H9 (cell line): ENCODE data around the gene TMEM63C. TPM values are rescaled to one million over a fixed set of nuclear protein-coding genes. Genes with fewer than 3 reads are reported as not detected.

Source experiments
- DNase-seq: peaks from one replicate; pipeline ENCODE4 v3.0.0-alpha.2; 2017
- H2AFZ ChIP-seq: one replicate; pipeline ENCODE4 v1.6.1; 2013; ENCODE audit warnings: mild to moderate bottlenecking, low read length, control low read depth, moderate library complexity
- H2AK5ac ChIP-seq: 2 replicates; pipeline ENCODE4 v1.6.1; 2013; ENCODE audit warnings: low read length, control low read depth, mixed read lengths; ENCODE audit not compliant: insufficient read length
- H2BK120ac ChIP-seq: one replicate; pipeline ENCODE4 v1.6.1; 2013; ENCODE audit warnings: low read depth, mild to moderate bottlenecking, low read length, control low read depth, inconsistent platforms; ENCODE audit not compliant: poor library complexity, severe bottlenecking
- H2BK12ac ChIP-seq: 2 replicates; pipeline ENCODE4 v1.6.1; 2013; ENCODE audit warnings: low read length, control low read depth, mixed read lengths, low read depth; ENCODE audit not compliant: insufficient read length
- H2BK15ac ChIP-seq: 2 replicates; pipeline ENCODE4 v1.6.1; 2013; ENCODE audit warnings: low read depth, low read length, control low read depth
- H2BK20ac ChIP-seq: one replicate; pipeline ENCODE4 v1.6.1; 2013; ENCODE audit warnings: low read depth, mild to moderate bottlenecking, low read length, control low read depth, inconsistent platforms; ENCODE audit not compliant: poor library complexity, severe bottlenecking
- H2BK5ac ChIP-seq: 2 replicates; pipeline ENCODE4 v1.6.1; 2013; ENCODE audit warnings: low read length, control low read depth, mixed read lengths; ENCODE audit not compliant: insufficient read length
- H3K14ac ChIP-seq: 2 replicates; pipeline ENCODE4 v1.6.1; 2013; ENCODE audit warnings: low read length, control low read depth; ENCODE audit not compliant: insufficient read depth
- H3K18ac ChIP-seq: 2 replicates; pipeline ENCODE4 v1.6.1; 2013; ENCODE audit warnings: low read depth, mild to moderate bottlenecking, mixed read lengths, low read length, control low read depth; ENCODE audit not compliant: insufficient read length
- H3K23ac ChIP-seq: 2 replicates; pipeline ENCODE4 v1.6.1; 2013; ENCODE audit warnings: low read length, control low read depth, mixed read lengths, low read depth; ENCODE audit not compliant: insufficient read length
- H3K23me2 ChIP-seq: 2 replicates; pipeline ENCODE4 v1.6.1; 2013; ENCODE audit warnings: low read depth, mild to moderate bottlenecking, mixed read lengths, low read length, control low read depth; ENCODE audit not compliant: insufficient read length, poor library complexity, severe bottlenecking
- H3K27ac ChIP-seq: 2 replicates; pipeline ENCODE4 v1.5.1; 2013; ENCODE audit warnings: low read length, control low read depth, mixed read lengths, low read depth; ENCODE audit not compliant: insufficient read length
- H3K27me3 ChIP-seq: 2 replicates; pipeline ENCODE4 v1.6.1; 2013; ENCODE audit warnings: low read length, control low read depth, inconsistent platforms; ENCODE audit not compliant: insufficient read depth
- H3K4ac ChIP-seq: 2 replicates; pipeline ENCODE4 v1.6.1; 2013; ENCODE audit warnings: low read depth, mild to moderate bottlenecking, control low read depth, inconsistent platforms, low read length, moderate library complexity
- H3K4me1 ChIP-seq: 2 replicates; pipeline ENCODE4 v1.6.1; 2013; ENCODE audit warnings: low read length, control low read depth, inconsistent platforms; ENCODE audit not compliant: insufficient read depth
- H3K4me2 ChIP-seq: 2 replicates; pipeline ENCODE4 v1.6.1; 2013; ENCODE audit warnings: low read length, control low read depth, mixed read lengths; ENCODE audit not compliant: insufficient read length, insufficient read depth
- H3K56ac ChIP-seq: 2 replicates; pipeline ENCODE4 v1.6.1; 2013; ENCODE audit warnings: low read depth, mild to moderate bottlenecking, mixed read lengths, low read length, control low read depth; ENCODE audit not compliant: insufficient read length
- H3K79me1 ChIP-seq: 2 replicates; pipeline ENCODE4 v1.6.1; 2013; ENCODE audit warnings: low read depth, mild to moderate bottlenecking, moderate library complexity, low read length, control low read depth, inconsistent platforms; ENCODE audit not compliant: insufficient read depth, poor library complexity, severe bottlenecking
- H3K79me2 ChIP-seq: 2 replicates; pipeline ENCODE4 v1.6.1; 2013; ENCODE audit warnings: low read length, control low read depth, inconsistent platforms; ENCODE audit not compliant: insufficient read depth
- H3K9ac ChIP-seq: 2 replicates; pipeline ENCODE4 v1.6.1; 2013; ENCODE audit warnings: low read length, control low read depth, mixed read lengths; ENCODE audit not compliant: insufficient read length; ENCODE audit errors: extremely low read depth
- H3K9me3 ChIP-seq: one replicate; pipeline ENCODE4 v1.6.1; 2013; ENCODE audit warnings: low read depth, low read length, inconsistent platforms; ENCODE audit not compliant: control insufficient read depth
- H3T11ph ChIP-seq: one replicate; pipeline ENCODE4 v1.6.1; 2013; ENCODE audit warnings: mild to moderate bottlenecking, low read length, control low read depth, inconsistent platforms
- H4K20me1 ChIP-seq: one replicate; pipeline ENCODE4 v1.6.1; 2013; ENCODE audit not compliant: control insufficient read depth, insufficient read length, insufficient read depth
- H4K5ac ChIP-seq: 2 replicates; pipeline ENCODE4 v1.6.1; 2013; ENCODE audit warnings: low read depth, mild to moderate bottlenecking, mixed read lengths, low read length, control low read depth; ENCODE audit not compliant: insufficient read length
- H4K8ac ChIP-seq: replicated peaks from 2 replicates; pipeline ENCODE4 v1.6.1; 2013; ENCODE audit warnings: low read length, control low read depth, mixed read lengths, low read depth; ENCODE audit not compliant: insufficient read length
- H4K91ac ChIP-seq: 2 replicates; pipeline ENCODE4 v1.6.1; 2013; ENCODE audit warnings: low read depth, mild to moderate bottlenecking, moderate library complexity, mixed read lengths, low read length, control low read depth; ENCODE audit not compliant: insufficient read length
- H3K27ac Mint-ChIP-seq, 3 experiments: 2 replicates in 2 of 3; 3 replicates in 1 of 3; pipeline ENCODE4 v1.8.0; 2020 to 2021; ENCODE audit warnings: mixed read lengths in 3 of 3, mild to moderate bottlenecking in 1 of 3, moderate library complexity in 1 of 3
- H3K27me3 Mint-ChIP-seq: 2 replicates; pipeline ENCODE4 v1.8.0; 2021; ENCODE audit warnings: low read depth, mild to moderate bottlenecking, moderate library complexity, mixed read lengths
- H3K36me3 Mint-ChIP-seq, 3 experiments: 2 replicates in 2 of 3; 3 replicates in 1 of 3; pipeline ENCODE4 v1.8.0; 2020 to 2021; ENCODE audit warnings: low read depth in 3 of 3, mixed read lengths in 3 of 3; ENCODE audit not compliant: insufficient read depth in 1 of 3
- H3K4me1 Mint-ChIP-seq, 2 experiments: 2 replicates each; pipeline ENCODE4 v1.8.0; 2020; ENCODE audit warnings: mixed read lengths in 2 of 2
- H3K4me3 Mint-ChIP-seq, 2 experiments: 2 replicates in 1 of 2; 3 replicates in 1 of 2; pipeline ENCODE4 v1.8.0; 2020 to 2021; ENCODE audit warnings: mild to moderate bottlenecking in 2 of 2, mixed read lengths in 2 of 2, moderate library complexity in 1 of 2
- H3K9me3 Mint-ChIP-seq, 2 experiments: 2 replicates in 1 of 2; 3 replicates in 1 of 2; pipeline ENCODE4 v1.8.0; 2020; ENCODE audit warnings: mild to moderate bottlenecking in 2 of 2, mixed read lengths in 2 of 2, moderate library complexity in 1 of 2
- WGBS: extraction: QIAGEN DNeasy Blood & Tissue Kit; methylation state at CpG from one replicate; pipeline ENCODE4 v1.1.7; 2013; ENCODE audit warnings: missing lambda C conversion rate, low lambda C conversion rate, mixed read lengths; ENCODE audit not compliant: insufficient read length; ENCODE audit errors: extremely low coverage; 5-methylcytosine and 5-hydroxymethylcytosine counted together
- total RNA-seq: library from RNA; stranded (reverse); gene quantifications from 2 replicates; pipeline ENCODE4 v1.2.1, GENCODE V29; 2021
- TF ChIP-seq, protein P1 (sequence below): fragments of 200-600 bp; sonication (generic); conservative IDR thresholded peaks from 3 replicates; pipeline ENCODE4 v1.8.0; 2021; ENCODE audit warnings: antibody characterized with exemption, mild to moderate bottlenecking

TMEM63C gene
- total RNA-seq, 1 experiment from 2014 or later, result 2.2 TPM

DNA sequence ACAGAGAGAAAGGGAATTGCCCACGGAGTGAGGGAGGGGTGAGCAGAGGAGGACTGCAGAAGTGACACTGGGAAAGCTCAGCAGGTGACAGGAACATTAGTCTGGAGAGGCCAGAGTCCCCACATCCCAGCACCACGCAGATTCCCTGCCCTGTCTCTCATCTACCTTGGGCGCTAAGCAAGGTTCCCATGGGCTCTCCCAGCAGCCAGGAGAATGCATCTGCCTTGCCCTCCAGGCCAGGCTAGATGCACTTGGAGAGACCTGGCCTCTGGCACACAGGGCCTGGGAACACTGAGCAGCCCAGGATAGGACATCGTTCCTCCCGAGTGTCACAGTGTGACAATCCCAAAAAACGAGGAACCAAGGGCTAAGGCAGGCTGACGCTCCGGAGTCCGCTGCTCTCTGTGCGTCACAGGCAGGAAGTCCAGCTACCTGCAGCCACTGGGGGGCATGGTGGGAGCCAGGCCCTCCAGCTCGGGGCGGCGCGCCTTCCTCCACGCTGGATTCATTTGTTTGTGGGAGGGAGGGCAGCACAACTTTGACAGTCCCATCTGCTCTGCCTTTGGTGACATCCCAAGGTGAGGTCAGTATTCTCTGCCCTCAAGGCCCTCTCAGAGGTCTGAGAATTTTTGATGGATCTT lies 94.8 kb downstream of the TMEM63C start:
- H3K14ac ChIP-seq, result no peak overlapping the region
- H4K5ac ChIP-seq, result no peak overlapping the region
- no peaks in the 10 kb centered on the region for H3K9me3 ChIP-seq
- no peak overlapping the region for H3K23ac ChIP-seq
- no peak overlapping the region for H3K4me2 ChIP-seq
- no peak overlapping the region for H2BK15ac ChIP-seq
- TF ChIP-seq, protein P1, sequence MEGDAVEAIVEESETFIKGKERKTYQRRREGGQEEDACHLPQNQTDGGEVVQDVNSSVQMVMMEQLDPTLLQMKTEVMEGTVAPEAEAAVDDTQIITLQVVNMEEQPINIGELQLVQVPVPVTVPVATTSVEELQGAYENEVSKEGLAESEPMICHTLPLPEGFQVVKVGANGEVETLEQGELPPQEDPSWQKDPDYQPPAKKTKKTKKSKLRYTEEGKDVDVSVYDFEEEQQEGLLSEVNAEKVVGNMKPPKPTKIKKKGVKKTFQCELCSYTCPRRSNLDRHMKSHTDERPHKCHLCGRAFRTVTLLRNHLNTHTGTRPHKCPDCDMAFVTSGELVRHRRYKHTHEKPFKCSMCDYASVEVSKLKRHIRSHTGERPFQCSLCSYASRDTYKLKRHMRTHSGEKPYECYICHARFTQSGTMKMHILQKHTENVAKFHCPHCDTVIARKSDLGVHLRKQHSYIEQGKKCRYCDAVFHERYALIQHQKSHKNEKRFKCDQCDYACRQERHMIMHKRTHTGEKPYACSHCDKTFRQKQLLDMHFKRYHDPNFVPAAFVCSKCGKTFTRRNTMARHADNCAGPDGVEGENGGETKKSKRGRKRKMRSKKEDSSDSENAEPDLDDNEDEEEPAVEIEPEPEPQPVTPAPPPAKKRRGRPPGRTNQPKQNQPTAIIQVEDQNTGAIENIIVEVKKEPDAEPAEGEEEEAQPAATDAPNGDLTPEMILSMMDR, result no peak
- H4K20me1 ChIP-seq, result no peaks in the 10 kb centered on the region
- H2BK5ac ChIP-seq, result no peak overlapping the region
- no peak for DNase-seq
- no peak overlapping the region for H2BK12ac ChIP-seq
- H3K9ac ChIP-seq, result no peak overlapping the region
- no peaks in the 10 kb centered on the region for H3K79me2 ChIP-seq
- WGBS, result no CpG with 5 or more reads among the region's 15 CpGs
- H2BK120ac ChIP-seq, result no peak overlapping the region
- no peaks in the 10 kb centered on the region for H3K79me1 ChIP-seq
- H2AFZ ChIP-seq, result no peak overlapping the region
- no peak overlapping the region for H3K27ac ChIP-seq
- no peak overlapping the region for H3K56ac ChIP-seq
- H2AK5ac ChIP-seq, result no peak overlapping the region
- peaks cover 6% of the 10 kb centered on the region; the same call in 1 of the 2 replicates for H3K27me3 ChIP-seq
- H2BK20ac ChIP-seq, result no peak overlapping the region
- H3T11ph ChIP-seq, result no peak overlapping the region
- peaks cover 0 to 5% of the 10 kb centered on the region in 2 experiments; a peak in 1 of 5 replicates for H3K9me3 Mint-ChIP-seq
- H3K18ac ChIP-seq, result no peak overlapping the region
- H4K8ac ChIP-seq, result no peak overlapping the region
- H3K4me1 ChIP-seq, result no peaks in the 10 kb centered on the region
- peaks cover 4 to 13% of the 10 kb centered on the region in 2 experiments for H3K4me1 Mint-ChIP-seq
- peaks cover 5 to 15% (median 9%) of the 10 kb centered on the region in 3 experiments; a peak in 6 of 7 replicates for H3K36me3 Mint-ChIP-seq
- no peak overlapping the region for H4K91ac ChIP-seq
- H3K27me3 Mint-ChIP-seq, result peaks cover 23% of the 10 kb centered on the region
- no peak overlapping the region for H3K27ac Mint-ChIP-seq
- H3K4ac ChIP-seq, result no peak overlapping the region
- no peak overlapping the region for H3K4me3 Mint-ChIP-seq
- no peaks in the 10 kb centered on the region for H3K23me2 ChIP-seq
